GM10847 (cell line): Measurements from ENCODE around the gene FBXO33.

Source experiments
- POLR2A ChIP-seq: IDR thresholded peaks from 2 replicates; pipeline ENCODE4 v1.6.1; 2011; ENCODE audit not compliant: insufficient read length; ENCODE audit errors: extremely low read depth

Gene FBXO33

DNA sequence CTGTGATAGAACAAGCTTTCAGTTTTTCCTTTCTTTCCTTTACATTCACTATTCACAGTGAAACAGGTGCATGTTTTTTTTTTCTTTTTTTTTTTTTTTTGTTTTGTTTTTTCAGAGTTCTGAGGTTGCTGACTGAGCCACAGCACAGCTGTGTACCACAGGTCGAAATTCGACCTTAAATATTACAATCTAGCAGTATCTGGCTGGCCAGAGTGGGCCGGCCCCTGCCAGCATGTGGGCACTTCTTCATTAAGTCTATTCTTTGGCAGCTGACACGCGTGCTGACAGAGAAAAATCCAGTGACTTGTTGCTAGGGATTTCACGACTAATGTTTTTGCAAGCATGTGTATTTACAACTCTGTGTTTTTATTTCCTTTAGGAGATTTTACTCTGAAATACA lies 33.9 kb downstream of the FBXO33 start:
- TF ChIP-seq POLR2A, result no peak

GRCh38 chr14:39396448-39396847 lies 35.8 kb downstream of the FBXO33 start:
- TF ChIP-seq POLR2A, result no peak

- TF ChIP-seq POLR2A, result no peak
These were observed 36.5 kb downstream of the FBXO33 start for GRCh38 chr14:39395555-39396254.

DNA sequence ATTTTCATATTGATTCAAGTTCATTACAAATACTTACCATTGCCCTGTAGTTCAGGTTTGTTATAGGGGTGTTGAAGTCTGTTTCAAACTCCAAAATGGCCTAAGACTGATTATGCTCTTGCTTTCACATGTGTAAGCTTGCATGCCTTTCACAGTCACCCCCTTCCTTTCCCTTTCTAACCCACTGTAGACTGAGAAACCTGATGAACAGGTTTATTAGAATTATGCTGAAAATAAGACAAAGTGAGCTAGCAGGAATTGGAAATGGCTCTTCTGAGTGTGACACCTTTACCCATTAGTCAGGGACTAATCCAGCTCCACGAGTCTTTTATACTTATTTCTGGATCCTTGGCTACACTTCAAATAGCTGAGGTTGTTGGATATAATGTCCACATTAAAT lies 38.9 kb downstream of the FBXO33 start:
- TF ChIP-seq POLR2A, result no peak

DNA sequence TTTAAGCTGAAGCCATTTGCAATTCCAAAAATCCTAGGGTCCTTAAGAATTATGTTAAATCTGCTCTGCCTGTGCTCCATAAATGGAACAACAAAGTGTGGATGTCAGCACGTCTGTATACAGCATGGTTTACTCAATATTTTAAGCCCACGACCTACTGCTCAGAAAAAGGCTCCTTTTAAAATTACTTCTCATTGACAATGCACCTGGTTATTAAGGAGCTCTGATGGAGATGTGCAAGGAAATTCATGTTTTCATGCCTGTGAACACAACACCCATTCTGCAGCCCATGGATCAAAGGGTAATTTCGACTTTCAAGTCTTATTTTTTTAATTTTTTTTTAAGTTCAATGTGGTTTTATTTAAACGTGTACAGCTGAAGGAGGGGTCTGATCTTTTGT lies 48.1 kb downstream of the FBXO33 start:
- no peak for TF ChIP-seq POLR2A

- no peak for TF ChIP-seq POLR2A
These were observed 48.5 kb downstream of the FBXO33 start for GRCh38 chr14:39383741-39384140.

DNA sequence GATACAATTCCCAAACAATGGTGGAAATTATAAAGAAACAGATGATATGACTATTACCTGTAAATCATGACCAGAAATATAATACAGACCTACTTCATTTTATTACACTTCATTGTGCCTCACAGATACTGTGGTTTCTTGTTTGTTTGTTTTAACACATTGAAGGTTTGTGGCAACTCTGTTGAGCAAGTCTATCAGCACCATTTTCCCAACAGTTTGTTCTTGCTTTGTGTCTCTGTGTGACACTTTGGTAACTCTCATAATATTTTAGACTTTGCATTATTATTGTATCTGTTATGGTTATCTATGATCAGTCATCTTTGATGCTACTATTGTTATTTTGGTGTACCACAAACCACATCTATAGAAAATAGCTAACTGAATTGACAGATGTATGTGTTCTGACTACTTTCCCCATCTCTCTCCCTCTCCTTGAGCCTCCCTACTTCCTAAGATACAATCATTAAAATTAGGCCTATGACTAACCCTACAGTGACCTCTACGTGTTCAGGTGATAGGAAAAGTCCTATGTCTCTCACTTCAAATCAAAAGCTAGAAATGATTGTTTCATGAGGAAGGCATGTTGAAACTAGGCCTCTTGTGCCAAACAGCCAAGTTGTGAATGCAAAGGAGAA lies 49.1 kb downstream of the FBXO33 start:
- TF ChIP-seq POLR2A, result no peak

GRCh38 chr14:39382463-39382862 lies 49.8 kb downstream of the FBXO33 start:
- no peak for TF ChIP-seq POLR2A

- TF ChIP-seq POLR2A, result no peak
These were observed 50.9 kb downstream of the FBXO33 start for GRCh38 chr14:39381366-39381765.

DNA sequence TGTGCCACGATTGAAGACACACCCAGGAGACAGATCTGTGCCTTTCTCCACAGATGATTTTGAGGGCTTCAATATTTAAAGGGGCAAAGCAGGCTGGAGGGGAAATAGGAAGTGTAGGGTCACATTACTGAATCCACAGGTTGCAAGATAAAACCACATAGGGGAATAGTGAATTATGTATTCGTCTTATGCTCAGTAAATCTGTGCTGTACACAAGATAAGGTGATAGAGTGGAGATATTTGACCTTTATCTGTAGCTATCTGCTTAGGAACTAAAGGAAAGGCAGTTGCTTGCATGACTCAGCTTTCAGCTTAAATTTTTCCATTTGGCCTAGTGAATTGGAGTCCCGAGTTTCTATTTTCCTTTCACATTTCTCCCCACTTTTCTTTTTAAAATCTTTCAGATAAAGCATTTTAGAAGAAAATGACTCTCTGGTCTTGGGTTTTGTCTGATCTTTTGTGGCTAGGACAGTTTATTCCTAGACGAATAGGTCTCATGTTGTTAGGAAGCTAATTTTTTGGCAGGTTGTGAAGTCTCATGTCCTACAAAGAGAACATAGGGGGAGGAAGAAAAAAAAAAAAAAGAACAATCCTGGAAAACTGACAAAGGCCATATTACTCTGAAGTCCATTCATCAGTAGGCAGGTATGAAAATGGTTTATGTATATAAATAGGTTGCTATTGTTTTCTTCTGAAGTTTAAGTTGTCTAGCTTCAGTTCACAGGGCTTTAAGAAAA lies 55.4 kb downstream of the FBXO33 start:
- no peak for TF ChIP-seq POLR2A

DNA sequence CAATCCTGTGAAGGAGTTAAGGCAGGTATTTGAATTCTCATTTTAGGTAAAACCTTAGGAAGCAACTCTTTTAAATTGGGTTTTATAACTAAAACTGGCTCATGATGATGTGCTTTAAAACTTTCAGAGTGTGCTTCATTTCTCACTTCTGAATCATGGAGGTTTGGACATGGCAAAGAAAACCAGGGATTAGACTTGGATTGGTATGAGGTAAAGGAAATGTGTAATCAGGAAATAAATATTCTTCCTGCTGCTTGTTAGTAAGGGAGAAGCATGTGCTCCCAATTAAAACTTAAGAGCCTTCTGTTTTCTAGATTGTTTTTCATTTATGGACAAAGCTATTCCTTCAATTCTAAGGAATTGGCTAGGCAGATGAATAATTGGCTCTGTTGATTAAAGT lies 57.4 kb downstream of the FBXO33 start:
- no peak for TF ChIP-seq POLR2A

DNA sequence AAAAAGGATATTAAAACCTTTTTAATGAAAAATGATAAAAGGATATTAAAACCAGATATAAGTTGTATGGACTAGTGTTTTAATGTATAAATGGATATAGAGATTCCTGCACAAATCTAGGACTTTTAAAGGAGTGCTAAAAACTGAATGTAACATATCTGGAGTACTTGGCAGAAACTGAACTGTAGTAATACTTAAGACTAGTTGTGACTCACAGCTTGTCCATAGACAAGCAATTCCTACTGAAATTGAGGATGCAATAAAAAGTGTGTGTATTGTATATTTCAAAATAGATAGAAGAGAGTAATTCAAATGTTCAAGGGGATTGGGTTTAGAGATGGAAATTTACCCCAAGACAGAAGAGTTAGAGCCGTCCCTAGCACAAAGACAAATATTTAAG lies 59.6 kb downstream of the FBXO33 start:
- TF ChIP-seq POLR2A, result no peak

GRCh38 chr14:39370415-39370814 lies 61.8 kb downstream of the FBXO33 start:
- TF ChIP-seq POLR2A, result no peak

GRCh38 chr14:39369029-39369428 lies 63.2 kb downstream of the FBXO33 start:
- TF ChIP-seq POLR2A, result no peak

- TF ChIP-seq POLR2A, result no peak
These were observed 63.8 kb downstream of the FBXO33 start for GRCh38 chr14:39368261-39368959.

DNA sequence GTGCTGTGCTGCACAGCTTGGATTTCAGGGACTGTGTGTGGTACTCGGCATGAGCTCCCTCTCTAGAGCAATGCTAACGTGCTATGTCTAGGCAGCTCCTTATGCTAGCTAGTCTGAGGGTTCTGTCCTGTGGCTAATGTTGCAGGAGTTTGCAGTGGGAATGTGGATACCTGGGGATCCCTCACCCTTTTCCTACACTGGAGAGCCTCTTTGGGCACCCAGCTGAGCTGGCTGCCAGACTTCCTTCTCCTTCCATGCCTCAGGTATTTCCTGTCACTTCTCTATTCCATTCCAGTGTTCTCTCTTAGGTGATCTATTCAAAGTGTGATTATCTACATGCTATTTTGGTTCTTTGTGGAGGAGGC lies 64.9 kb downstream of the FBXO33 start:
- TF ChIP-seq POLR2A, result no peak
